CD4-positive, alpha-beta T cell treated with Interleukin-6 for 4 hours (primary cell): ENCODE data around the gene MALAT1.

Experiments used
- DNase-seq: peaks from one replicate; pipeline ENCODE4 v3.0.0-alpha.2; 2020; ENCODE audit warnings: mixed read lengths

Gene MALAT1

GRCh38 chr11:65540290-65541092 is 41.6 kb downstream of the MALAT1 start:
- peak; percentile 93 for DNase-seq

- no peak for DNase-seq
Observed at GRCh38 chr11:65541093-65541982, 42.5 kb downstream of the MALAT1 start.

- DNase-seq, result no peak
Observed at GRCh38 chr11:65542738-65543390, 44.0 kb downstream of the MALAT1 start.

- DNase-seq, result no peak
Observed at GRCh38 chr11:65545853-65546216, 47.0 kb downstream of the MALAT1 start.

- DNase-seq, result peak; percentile 98
Observed at GRCh38 chr11:65546217-65546958, 47.5 kb downstream of the MALAT1 start.

GRCh38 chr11:65547446-65548125 is 48.7 kb downstream of the MALAT1 start:
- peak; percentile 54 for DNase-seq

- DNase-seq, result no peak
Observed at GRCh38 chr11:65548395-65548794, 49.5 kb downstream of the MALAT1 start.

- DNase-seq, result no peak
Observed at GRCh38 chr11:65549096-65549495, 50.3 kb downstream of the MALAT1 start.

GRCh38 chr11:65551572-65552387 is 52.9 kb downstream of the MALAT1 start:
- peak; percentile 76 for DNase-seq

- DNase-seq, result no peak
Observed at GRCh38 chr11:65552388-65552951, 53.6 kb downstream of the MALAT1 start.

- DNase-seq, result peak; percentile 91
Observed at GRCh38 chr11:65553301-65554001, 54.6 kb downstream of the MALAT1 start.

GRCh38 chr11:65554057-65554818 is 55.4 kb downstream of the MALAT1 start:
- DNase-seq, result peak; percentile 30

- DNase-seq, result no peak
Observed at GRCh38 chr11:65554842-65555430, 56.1 kb downstream of the MALAT1 start.

GRCh38 chr11:65555693-65556231 is 56.9 kb downstream of the MALAT1 start:
- DNase-seq, result peak; percentile 21
